Heart right ventricle (tissue), 16 donors: Measurements from ENCODE around the gene CXCL16. TPM values are rescaled to one million over a fixed set of nuclear protein-coding genes. Genes with fewer than 3 reads are reported as not detected.
"Not testable (repeated sequence)": the region's sequence is repeated elsewhere in the genome, so short reads cannot be mapped to it uniquely, and the experiment has no call there.

Source experiments
- ATAC-seq, 8 donors: fragments of 200-7000 bp; cut with Tn5 transposase; one replicate each; pipeline ENCODE4 v1.9.1; 2020; ENCODE audit warnings: mild to moderate bottlenecking in 8 of 8, moderate library complexity in 8 of 8, moderate number of reproducible peaks in 1 of 8
- DNase-seq, 2 donors: peaks; one replicate each; pipeline ENCODE4 v3.0.0-alpha.2; 2020
- H3K27ac ChIP-seq, 10 donors: fragments of 200-600 bp; sonication (generic) in 2 of 10; one replicate each; pipeline versions ENCODE4 v1.5.0 to v1.8.0; 2020 to 2022; ENCODE audit warnings: mild to moderate bottlenecking in 3 of 10
- H3K27me3 ChIP-seq, 7 donors: fragments of 200-600 bp; one replicate each; pipeline ENCODE4 v1.8.0; 2021 to 2022; ENCODE audit warnings: mild to moderate bottlenecking in 2 of 7
- H3K36me3 ChIP-seq, 9 donors: fragments of 200-600 bp; sonication (generic) in 1 of 9; one replicate each; pipeline versions ENCODE4 v1.5.0 to v1.8.0; 2020 to 2022; ENCODE audit warnings: mild to moderate bottlenecking in 2 of 9
- H3K4me1 ChIP-seq, 9 donors: fragments of 200-600 bp; sonication (generic) in 1 of 9; one replicate each; pipeline versions ENCODE4 v1.5.0 to v1.8.0; 2020 to 2022; ENCODE audit warnings: mild to moderate bottlenecking in 4 of 9
- H3K4me3 ChIP-seq, 10 donors: fragments of 200-600 bp; sonication (generic) in 2 of 10; one replicate each; pipeline versions ENCODE4 v1.5.0 to v1.8.0; 2020 to 2022; ENCODE audit warnings: mild to moderate bottlenecking in 7 of 10, moderate library complexity in 2 of 10
- H3K9me3 ChIP-seq, 11 donors: fragments of 200-600 bp in 10 of 11; sonication (generic) in 2 of 11; one replicate each; pipeline versions ENCODE4 v1.5.0 to v1.8.0; 2013 to 2022; ENCODE audit warnings: mild to moderate bottlenecking in 2 of 11, control low read depth in 1 of 11, moderate library complexity in 1 of 11
- CTCF ChIP-seq, 9 donors: fragments of 200-600 bp; sonication (generic) in 2 of 9; IDR thresholded peaks; one replicate each; pipeline versions ENCODE4 v1.5.0 to v1.8.0; 2021 to 2022; ENCODE audit warnings: antibody characterized with exemption in 9 of 9, mild to moderate bottlenecking in 5 of 9, moderate library complexity in 1 of 9
- WGBS, 2 donors: extraction: QIAGEN DNeasy Blood & Tissue Kit; methylation state at CpG; one replicate each; pipeline ENCODE4 v1.1.7; 2013; ENCODE audit warnings: inconsistent platforms in 1 of 2; 5-methylcytosine and 5-hydroxymethylcytosine counted together
- intact Hi-C, 10 donors: fragments of 100-400 bp; cut with DNase I; formaldehyde crosslinking; loops; one replicate each; pipeline versions ENCODE4 v1.11.1 to v1.14.2; 2022
- polyA plus RNA-seq, 2 donors: library from polyadenylated mRNA; stranded (reverse); fragments of 200-250 nt; gene quantifications; one replicate each; pipeline ENCODE4 v1.2.3, GENCODE V29; 2013
- total RNA-seq, 10 donors: library from RNA; stranded (reverse); fragmentation: NEBNext Ultra II Directional in 3 of 10; extraction: Animal tissue kit (Norgen Biotek cat#: 25700) in 3 of 10; gene quantifications; one replicate each; pipeline versions ENCODE4 v1.2.1 to v1.2.4, GENCODE V29; 2021 to 2023
- donor health status: Arrhythmogenic right ventricular cardiomyopathy.
- donor health status: ischemic (EF 13 %, LVEDD 7.1; RV severe dilation, severe dysfunction).
- donor health status: healthy with polysubstance abuse.
- donor health status: DM: no; HTN: yes; CAD: no.
- donor health status: DM: no; HTN: no; CAD: no.
- donor health status: ischemic (EF 25% LVEDD 6.9; RV normal size, moderate dysfunction).
- donor health status: ischemic (EF 25% LVEDD 5.7; RV mildly dilated, moderate dysfunction).
- donor health status: healthy.
- donor health status: DM: yes; HTN: yes; CAD: no.
- donor health status: Ischemic cardiomyopathy.
- donor health status: ischemic (EF 35%, LVEDD 5.7; RV mildly dilated, moderate dysfunction).
- donor health status: nonischemic (EF 11% LVEDD 7.7; RV severe dilation, severe dysfunction).
- donor health status: DM: yes; HTN: yes; CAD: no.
- donor health status: PGD.
- donor health status: ischemic (EF 29% LVEDD 5.4; RV normal size, mild dysfunction).
- donor health status: nonischemic (EF 23%, LVEDD 6.1; RV moderate dilation, normal function).

Gene CXCL16
- total and polyA plus RNA-seq, 12 donors = 1.5 to 29.6 (median 3.7) TPM

GRCh38 chr17:4709794-4710692 is 29.7 kb downstream of the CXCL16 start, which contains the start of gene ARRB2:
TSS of gene ARRB2 (plus strand) at chr17:4710632. CDS start at chr17:4710722, 90 bp downstream.
- peak; percentile 97 to 99 for DNase-seq
- Histone ChIP-seq H3K9me3 (no peaks in the 10 kb centered on the region), H3K4me1 (peaks cover 4 to 47% (median 13%) of the 10 kb centered on the region in 9 donors), H3K36me3 (peaks cover 0 to 3% (median 0%) of the 10 kb centered on the region in 9 donors), H3K4me3 (peak within 1 kb of the TSS; percentile 12 to 85 (median 72)), H3K27ac (peak within 1 kb of the TSS in 9 of 10 donors; percentile 53 to 99 (median 80)), H3K27me3 (no peaks in the 10 kb centered on the region)
- peak; percentile 94 to 97 (median 95) for ATAC-seq
- intact Hi-C loops = loop anchor here in 6 of 10 donors (1.0 to 10.0 kb wide), 7 partner anchors 21 to 192 kb away; partner anchors contain the start of genes GLTPD2 (in 2 of the 6), VMO1 (in 2 of the 6), C17orf107 (in 1 of the 6) and CHRNE (in 1 of the 6)
- TF ChIP-seq CTCF (IDR thresholded peaks at IDR 0.05) = peak; percentile 41 to 79 (median 57)
- WGBS, 2 donors = 0 to 1% methylated on average over 43 to 67 of the region's 67 CpGs

GRCh38 chr17:4708436-4708835 is 31.3 kb downstream of the CXCL16 start:
- H3K36me3 ChIP-seq = peaks cover 0 to 3% (median 0%) of the 10 kb centered on the region in 9 donors
- no peak overlapping the region for H3K27ac ChIP-seq
- no peaks in the 10 kb centered on the region for H3K9me3 ChIP-seq
- H3K27me3 ChIP-seq = no peaks in the 10 kb centered on the region
- no peak for TF ChIP-seq CTCF (IDR thresholded peaks at IDR 0.05)
- ATAC-seq = no peak
- H3K4me1 ChIP-seq = peaks cover 4 to 42% (median 15%) of the 10 kb centered on the region in 9 donors
- no peak overlapping the region for H3K4me3 ChIP-seq
- 78 to 81% methylated on average over 8 of the region's 8 CpGs for WGBS, 2 donors
- no peak for DNase-seq
- intact Hi-C loops = loop anchor here in 1 of 10 donors (10.0 kb wide), 1 partner anchor 186 kb away; the partner anchor contains the start of gene C17orf107

- no peak overlapping the region for H3K4me3 ChIP-seq
- H3K27me3 ChIP-seq = no peaks in the 10 kb centered on the region
- no peaks in the 10 kb centered on the region for H3K36me3 ChIP-seq
- TF ChIP-seq CTCF (IDR thresholded peaks at IDR 0.05) = no peak
- no peak for ATAC-seq
- WGBS, 2 donors = 80 to 82% methylated on average over 7 of the region's 7 CpGs
- H3K4me1 ChIP-seq = peaks cover 2 to 38% (median 19%) of the 10 kb centered on the region in 9 donors
- H3K9me3 ChIP-seq = no peaks in the 10 kb centered on the region
- intact Hi-C loops = loop anchor here in 1 of 10 donors (10.0 kb wide), 1 partner anchor 189 kb away; the partner anchor contains the start of gene C17orf107
- DNase-seq = no peak
- no peak overlapping the region for H3K27ac ChIP-seq
Measured at GRCh38 chr17:4706121-4706520, 33.6 kb downstream of the CXCL16 start.

- no peak for DNase-seq
- Histone ChIP-seq H3K4me1 (peaks cover 0 to 34% (median 14%) of the 10 kb centered on the region in 9 donors), H3K4me3 (no peak overlapping the region), H3K27ac (no peak overlapping the region), H3K36me3 (no peaks in the 10 kb centered on the region), H3K27me3 (no peaks in the 10 kb centered on the region), H3K9me3 (no peaks in the 10 kb centered on the region)
- 94 to 95% methylated on average over 15 of the region's 15 CpGs for WGBS, 2 donors
- TF ChIP-seq CTCF (IDR thresholded peaks at IDR 0.05) = no peak
- no peak for ATAC-seq
- intact Hi-C loops = loop anchor here in 2 of 10 donors (2.0 to 10.0 kb wide), 2 partner anchors 182 to 190 kb away; partner anchors contain the start of gene C17orf107 (in 1 of the 2)
Measured at GRCh38 chr17:4704991-4705390, 34.7 kb downstream of the CXCL16 start.

- not testable (repeated sequence) for ATAC-seq, H3K36me3 ChIP-seq, H3K27me3 ChIP-seq, H3K9me3 ChIP-seq, DNase-seq
- intact Hi-C loops = loop anchor here in 2 of 10 donors (2.0 to 10.0 kb wide), 2 partner anchors 182 to 190 kb away; partner anchors contain the start of gene C17orf107 (in 1 of the 2)
- Histone ChIP-seq H3K4me3 (peak overlapping the region; percentile 69 to 98 (median 80)), H3K27ac (peak overlapping the region in 8 of 10 donors; percentile 58 to 87 (median 76)), H3K4me1 (peaks cover 0 to 30% (median 10%) of the 10 kb centered on the region in 9 donors)
- WGBS, 2 donors = 47 to 50% methylated on average over 14 of the region's 14 CpGs
Measured at GRCh38 chr17:4704574-4704907, 35.2 kb downstream of the CXCL16 start.
